GM19438 (cell line): Measurements from ENCODE around the gene HRNR.
"Not testable (repeated sequence)": the region's sequence is repeated elsewhere in the genome, so short reads cannot be mapped to it uniquely, and the experiment has no call there.

Source experiments
- ATAC-seq: cut with Tn5 transposase; IDR thresholded peaks from one replicate; pipeline ENCODE4 v1.9.1; 2021; ENCODE audit warnings: low read depth; ENCODE audit not compliant: unreplicated experiment

The HRNR gene

DNA sequence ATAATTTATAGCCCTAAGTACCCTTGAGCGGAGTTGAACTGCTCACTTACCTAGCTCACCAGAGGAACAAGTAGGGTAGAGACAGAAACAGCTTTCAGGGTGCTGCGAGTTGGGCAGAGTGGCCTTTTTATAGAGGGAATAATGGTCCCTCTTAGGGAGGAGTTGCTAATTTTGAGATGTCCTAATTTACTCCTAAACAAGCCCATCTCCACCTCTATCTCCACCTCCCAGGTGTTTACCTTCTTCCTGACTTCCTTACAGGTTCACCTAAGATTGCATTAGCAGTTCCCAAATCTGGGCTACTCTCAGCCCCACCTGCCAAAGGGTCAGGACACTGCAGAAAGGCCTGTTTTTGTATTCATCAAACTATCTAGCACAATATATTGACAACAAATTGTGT, at the start of gene HRNR:
Gene HRNR (minus strand): TSS at position 101 of the 400 bp plus-strand sequence. CDS start 940 bp downstream, outside the sequence.
- ATAC-seq: no peak

DNA sequence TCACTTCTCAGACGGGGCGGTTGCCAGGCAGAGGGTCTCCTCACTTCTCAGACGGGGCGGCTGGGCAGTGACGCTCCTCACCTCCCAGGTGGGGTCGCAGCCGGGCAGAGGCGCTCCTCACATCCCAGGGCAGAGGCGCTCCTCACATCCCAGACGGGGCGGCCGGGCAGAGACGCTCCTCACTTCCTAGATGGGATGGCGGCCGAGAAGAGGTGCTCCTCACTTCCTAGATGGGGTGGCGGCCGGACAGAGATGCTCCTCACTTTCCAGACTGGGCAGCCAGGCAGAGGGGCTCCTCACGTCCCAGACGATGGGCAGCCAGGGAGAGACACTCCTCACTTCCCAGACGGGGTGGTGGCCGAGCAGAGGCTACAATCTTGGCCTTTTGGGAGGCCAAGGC, 32.4 kb upstream of the HRNR start:
- not testable (repeated sequence) for ATAC-seq

DNA sequence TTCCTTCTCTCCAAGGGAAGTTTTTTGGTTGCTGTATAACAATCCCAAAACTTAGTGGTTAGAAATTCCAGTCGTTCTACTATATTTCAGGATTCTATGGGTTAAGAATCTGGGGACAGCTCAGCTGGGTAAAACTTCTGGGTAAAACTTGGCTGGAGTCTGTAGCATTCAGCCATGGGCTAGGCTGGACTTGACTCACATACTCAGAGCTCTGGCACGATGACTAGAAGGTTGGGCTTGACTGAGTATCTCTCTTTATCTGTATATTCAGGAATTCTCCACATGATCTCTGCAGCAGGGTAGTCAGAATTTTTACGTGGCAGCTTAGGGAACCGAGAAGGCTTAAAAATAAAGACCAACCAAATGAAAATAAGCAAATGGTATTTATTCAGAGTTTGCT, 28.2 kb upstream of the HRNR start:
- no peak for ATAC-seq

DNA sequence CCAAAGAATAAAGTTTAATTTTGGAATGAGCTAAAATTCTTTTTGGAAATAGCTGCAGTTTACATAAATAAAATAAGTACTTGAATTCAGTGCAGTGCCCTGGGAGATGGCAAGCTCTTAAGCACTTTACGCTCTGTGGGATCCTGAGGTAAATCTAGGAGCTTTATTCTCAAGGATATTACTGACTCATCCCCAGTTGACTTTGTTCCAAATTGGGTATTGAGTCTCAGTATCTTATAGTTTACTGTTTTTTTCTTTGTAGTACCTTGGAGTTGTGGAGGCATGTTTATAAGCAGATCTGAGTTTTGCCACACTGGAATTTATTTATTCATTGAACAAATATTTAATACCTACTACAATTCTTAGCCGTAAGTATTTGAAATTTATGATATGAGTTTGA, 27.4 kb upstream of the HRNR start:
- ATAC-seq: no peak

DNA sequence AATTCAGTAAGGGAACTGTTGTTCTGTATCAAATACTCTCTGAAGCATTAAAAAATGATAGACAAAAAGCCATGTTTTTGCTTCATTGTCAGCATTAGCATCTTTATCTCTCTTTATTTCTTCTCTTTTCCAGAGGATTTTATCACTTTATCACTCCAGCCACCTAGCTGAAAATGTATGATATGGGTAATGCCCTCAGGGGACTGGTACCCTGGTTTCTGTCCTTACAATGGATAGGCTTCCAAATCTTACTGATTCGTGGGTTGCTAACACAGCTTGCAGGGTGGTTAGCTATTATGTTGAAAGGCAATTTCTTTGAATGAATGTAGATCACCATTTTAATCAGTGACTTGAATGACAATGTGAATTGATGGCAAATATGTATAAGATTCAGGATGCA, 23.3 kb upstream of the HRNR start:
- ATAC-seq: no peak

DNA sequence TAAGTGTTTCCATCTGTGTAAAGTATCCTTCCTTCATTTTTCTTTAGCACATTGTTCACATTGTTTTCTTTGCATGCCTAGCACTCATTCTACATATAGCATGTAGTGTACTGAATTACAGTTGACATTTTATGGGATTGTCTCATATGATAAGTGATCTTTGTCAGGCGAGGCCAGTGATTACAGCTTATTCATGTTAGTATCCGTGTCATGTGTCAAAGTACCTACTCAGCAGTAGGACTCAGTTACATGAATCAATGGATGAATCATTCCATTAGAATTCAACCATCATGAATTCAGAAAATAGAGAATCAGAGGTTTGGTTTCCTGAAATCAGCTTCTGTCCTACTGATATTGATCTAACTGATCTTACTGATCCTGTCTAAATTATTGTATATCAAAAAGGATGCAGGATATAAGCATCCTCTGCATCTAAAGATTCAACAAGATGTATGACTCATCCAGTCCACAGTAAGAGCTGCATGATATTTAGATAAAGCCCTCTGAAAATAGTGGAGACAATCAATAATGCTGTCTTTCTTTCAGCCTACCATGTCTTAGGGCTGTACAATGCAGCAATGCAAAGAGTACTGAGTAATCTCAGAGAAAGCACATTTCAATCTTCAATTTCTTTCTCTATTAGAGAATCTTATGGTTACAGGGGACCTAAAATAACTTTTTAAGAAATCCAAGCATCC, 20.7 kb upstream of the HRNR start:
- no peak for ATAC-seq

DNA sequence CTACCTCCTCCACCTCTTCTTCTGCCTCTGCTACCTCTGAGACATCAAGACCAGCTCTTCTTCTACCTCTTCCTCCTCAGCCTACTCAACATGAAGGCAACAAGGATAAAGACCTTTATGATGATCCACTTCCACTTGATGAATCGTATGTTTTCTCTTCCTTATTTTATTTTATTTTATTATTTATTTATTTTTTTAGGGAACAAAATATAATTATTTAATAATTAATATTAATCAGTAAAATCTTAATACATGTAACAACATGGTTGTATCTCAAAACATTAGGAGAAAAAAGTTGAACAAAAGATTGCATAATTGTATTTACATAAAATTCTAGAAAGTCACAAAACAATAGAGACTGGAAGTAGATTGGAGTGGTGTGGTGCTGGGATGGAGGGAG, 13.1 kb upstream of the HRNR start:
- no peak for ATAC-seq

DNA sequence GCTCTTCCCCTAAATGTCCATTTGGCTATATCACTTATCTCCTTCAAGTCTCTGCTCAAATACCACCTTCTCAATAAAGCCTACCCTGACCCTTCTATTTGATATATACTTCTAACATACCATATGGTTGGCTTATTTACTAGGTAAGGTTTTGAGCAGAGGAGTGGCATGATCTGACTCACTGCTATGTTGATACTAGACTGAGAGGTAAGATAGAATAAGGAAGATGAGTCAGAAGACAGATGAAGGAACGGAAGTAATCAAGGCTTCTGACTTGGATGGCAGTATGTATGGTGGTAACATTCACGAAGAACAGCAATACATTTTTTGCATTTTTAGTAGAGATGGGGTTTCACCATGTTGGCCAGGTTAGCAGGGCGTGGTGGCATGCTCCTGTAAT, 4.8 kb upstream of the HRNR start:
- no peak for ATAC-seq

DNA sequence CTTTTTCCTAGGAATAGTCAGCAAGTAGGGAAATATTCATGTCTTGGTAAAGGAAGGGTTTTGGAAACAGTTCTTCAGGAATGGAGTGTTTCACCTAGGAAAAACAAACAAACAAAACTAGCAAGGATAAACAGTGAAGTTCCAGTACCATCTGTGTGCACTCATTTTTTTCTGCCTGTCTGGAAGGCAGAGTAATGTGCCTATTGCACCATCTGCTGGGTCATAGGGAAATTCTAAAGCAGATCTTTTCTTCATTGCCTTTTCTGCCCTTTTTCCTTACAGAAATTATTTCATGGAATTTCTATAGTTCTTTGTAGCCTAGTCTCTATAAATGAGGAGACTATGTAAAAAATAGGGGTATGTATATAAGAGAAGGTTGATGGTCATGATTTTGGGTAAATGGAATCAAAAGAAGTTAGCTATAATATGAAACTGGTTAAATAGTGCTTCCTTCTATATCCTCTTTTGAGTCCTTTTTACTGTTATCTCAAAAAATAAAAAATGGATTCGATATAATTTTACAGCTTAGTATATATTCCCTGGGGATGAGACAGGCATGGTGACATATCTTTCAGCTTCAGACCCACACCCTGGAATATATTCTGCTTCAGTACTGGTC, 3.4 kb upstream of the HRNR start:
- ATAC-seq: no peak

DNA sequence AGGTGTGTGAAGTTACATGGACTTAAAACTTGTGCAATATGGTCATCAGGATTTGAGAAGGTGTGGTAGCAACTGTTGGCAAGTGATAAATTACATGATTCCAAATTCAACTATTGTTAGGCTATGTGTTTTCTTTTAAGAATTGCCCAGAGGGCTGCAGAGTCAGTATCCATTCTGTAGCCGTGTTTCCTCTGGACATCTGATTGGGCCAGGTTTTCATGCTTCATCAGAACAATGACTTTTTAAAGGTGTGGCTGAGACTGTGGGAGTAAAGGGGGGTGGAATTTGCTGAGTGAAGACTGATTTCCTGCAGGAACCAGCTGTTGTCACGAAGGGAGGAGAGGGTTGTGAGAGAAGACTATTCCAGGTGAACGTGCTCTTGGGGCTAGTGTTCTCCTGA, 1.7 kb upstream of the HRNR start:
- ATAC-seq: no peak

DNA sequence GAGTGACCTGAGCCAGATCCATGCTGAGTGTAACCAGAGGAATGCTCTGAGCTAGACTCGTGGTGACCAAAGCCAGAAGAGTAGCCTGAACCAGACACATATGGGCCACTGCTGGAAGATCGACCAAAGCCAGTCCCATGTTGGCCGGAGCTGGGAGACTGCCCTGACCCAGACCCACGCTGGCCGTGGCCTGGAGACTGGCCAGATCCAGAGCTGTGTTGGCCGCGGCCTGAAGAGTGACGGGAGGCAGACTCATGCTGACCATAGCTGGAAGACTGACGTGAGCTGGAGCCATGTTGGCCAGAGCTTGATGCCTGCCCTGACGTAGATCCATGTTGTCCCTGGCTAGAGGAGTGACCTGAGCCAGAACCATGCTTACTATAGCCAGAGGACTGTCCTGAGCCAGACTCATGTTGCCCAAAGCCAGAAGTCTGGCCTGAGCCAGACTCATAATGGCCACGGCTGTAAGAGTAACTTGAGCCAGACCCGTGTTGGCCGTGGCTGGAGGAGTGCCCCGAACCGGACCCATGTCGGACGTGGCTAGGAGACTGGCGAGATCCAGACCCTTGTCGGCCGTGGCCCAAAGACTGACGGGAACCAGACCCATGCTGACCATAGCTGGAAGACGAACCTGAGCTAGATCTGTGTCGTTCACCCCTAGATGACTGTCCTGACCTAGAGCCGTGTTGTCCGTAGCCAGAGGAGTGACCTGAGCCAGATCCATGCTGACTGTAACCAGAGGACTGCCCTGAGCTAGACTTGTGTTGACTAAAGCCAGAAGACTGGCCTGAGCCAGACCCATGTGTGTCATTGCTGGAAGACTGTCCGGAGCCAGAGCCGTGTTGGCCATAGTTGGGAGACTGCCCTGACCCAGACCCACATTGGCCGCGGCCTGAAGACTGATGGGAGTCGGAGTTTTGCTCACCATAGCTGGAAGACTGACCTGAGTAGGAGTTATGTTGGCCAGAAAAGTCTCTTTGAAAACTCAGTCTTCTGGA, 3.5 kb downstream of the HRNR start:
- ATAC-seq: no peak

DNA sequence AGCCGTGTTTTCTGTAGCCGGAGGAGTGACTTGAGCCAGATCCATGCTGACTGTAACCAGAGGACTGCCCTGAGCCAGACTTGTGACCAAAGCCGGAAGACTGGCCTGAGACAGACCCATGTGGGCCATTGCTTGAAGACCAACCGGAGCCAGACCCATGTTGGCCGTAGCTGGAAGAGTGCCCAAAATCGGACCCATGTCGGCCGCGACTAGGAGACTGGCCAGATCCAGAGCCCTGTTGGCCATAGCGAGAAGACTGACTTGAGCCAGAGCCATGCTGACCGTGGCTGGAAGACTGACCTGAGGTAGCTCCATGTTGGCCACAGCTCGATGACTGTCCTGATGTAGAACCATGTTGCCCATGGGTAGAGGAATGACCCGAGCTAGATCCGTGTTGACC, 4.6 kb downstream of the HRNR start:
- ATAC-seq: not testable (repeated sequence)

DNA sequence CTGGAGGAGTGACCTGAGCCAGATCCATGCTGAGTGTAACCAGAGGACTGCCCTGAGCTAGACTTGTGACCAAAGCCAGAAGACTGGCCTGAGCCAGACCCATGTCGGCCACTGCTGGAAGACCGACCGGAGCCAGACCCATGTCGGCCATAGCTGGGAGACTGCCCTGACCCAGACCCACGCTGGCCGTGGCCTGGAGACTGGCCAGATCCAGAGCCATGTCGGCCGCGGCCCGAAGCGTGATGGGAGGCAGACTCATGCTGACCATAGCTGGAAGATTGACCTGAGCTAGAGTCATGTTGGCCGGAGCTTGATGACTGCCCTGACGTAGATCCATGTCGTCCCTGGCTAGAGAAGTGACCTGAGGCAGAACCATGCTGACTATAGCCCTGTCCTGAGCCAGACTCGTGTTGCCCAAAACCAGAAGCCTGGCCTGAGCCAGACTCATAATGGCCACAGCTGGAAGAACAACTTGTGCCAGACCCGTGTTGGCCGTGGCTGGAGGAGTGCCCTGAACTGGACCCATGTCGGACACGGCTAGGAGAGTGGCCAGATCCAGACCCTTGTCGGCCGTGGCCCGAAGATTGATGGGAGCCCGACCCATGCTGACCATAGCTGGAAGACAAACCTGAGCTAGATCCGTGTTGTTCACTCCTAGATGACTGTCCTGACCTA, 5.1 kb downstream of the HRNR start:
- ATAC-seq: no peak

DNA sequence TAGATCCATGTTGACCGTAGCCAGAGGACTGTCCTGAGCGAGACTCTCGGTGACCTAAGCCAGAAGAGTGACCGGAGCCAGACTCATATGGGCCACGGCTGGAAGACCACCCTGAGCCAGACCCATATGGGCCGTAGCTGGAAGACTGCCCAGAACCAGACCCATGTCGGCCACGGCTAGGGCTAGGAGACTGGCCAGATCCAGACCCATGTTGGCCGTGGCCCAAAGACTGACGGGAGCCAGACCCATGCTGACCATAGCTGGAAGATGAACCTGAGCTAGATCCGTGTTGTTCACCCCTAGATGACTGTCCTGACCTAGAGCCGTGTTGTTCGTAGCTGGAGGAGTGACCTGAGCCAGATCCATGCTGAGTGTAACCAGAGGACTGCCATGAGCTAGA, 8.4 kb downstream of the HRNR start:
- ATAC-seq: not testable (repeated sequence)

DNA sequence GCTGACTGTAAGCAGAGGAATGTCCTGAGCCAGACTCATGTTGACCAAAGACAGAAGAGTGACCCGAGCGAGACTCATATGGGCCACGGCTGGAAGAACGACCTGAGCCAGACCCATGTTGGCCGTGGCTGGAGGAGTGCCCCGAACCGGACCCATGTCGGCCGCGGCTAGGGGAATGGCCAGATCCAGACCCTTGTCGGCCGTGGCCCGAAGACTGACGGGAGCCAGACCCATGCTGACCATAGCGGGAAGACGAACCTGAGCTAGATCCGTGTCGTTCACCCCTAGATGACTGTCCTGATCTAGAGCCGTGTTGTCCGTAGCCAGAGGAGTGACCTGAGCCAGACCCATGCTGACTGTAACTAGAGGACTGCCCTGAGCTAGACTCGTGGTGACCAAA, 9.1 kb downstream of the HRNR start:
- ATAC-seq: not testable (repeated sequence)

DNA sequence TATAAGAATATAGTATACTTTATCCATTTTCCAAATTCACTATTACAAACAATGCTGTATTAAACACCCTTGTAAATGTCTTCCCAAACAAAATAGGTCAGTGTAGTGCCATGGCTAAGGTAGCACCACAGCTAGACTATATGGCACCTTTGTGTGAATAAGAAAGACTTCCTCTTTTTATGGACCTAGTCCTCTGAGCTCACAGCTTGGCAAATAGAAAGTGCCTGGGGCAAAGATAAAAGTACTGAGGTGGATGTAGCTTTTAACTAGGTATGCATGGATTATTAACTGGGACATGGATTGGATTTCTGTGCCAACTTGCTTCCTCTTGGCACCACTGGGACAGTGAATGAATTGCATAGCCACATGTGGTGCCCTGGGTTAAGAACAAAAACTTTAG, 25.0 kb downstream of the HRNR start:
- no peak for ATAC-seq

DNA sequence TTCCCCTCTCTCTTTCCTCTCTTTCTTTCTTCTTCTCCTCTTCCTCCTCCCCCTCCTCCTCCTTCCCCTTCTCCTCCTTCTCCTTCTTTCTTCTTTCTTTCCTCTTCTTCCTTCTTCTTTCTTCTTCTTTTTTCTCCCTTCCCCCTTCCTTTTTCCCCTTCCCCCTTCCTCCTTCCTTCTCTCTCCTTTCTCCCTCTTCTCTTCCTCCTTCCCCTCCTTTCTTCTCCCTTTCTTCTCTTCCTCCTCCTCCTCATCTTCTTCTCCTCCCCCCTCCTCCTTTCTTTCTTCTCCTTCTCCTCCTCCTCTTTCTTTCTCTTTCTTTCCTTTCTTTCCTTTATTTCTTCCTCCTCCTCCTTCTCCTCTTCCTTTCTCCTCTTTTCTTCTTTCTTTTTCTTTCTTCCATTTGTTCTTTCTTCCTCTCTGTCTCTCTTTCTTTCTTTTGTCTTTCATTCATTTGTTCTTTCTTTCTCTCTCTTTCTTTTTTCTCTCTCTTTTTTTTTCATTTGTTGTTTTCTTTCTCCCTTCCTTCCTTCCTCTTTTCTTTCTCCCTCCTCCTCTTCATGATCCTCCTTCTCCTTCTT, 26.5 kb downstream of the HRNR start:
- no peak for ATAC-seq

DNA sequence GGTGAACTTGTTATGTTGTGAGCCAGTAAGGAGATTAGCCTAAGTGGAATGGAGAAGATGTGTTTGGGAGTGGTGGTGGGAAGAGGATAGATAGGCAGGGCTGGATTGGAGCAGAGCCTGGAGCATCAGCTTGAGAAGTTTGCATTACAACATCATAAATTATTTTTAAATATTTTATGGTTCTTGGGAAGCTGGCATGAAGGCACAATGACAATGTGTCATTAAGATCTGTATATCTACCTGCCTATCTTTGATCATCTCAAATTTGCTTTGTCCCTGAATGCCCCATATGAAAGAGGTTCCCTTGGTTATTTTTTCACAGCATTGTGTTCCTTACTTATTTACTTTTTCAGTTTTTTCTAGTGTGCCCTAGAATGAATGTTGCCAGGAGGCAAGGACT, 32.3 kb downstream of the HRNR start:
- ATAC-seq: no peak

DNA sequence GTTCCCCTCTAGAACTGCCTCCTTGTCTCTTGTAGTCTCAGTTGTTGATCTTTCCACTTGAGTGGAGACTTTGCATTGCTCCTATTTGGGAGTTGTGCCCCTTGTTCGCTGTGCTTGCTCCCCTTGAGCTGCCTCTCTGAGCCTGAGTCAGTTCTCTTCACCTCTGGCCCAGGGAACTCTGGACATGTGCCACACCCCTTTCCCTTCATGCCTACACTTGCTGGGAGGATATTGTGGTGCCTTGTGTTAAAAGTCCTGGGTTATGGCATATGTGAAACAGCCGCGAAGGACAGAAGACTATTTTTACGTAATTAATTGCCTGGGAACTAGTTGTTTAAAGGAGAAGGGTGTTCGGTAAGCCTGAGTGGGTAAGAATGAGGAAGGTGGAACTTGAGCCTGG, 32.7 kb downstream of the HRNR start:
- no peak for ATAC-seq

DNA sequence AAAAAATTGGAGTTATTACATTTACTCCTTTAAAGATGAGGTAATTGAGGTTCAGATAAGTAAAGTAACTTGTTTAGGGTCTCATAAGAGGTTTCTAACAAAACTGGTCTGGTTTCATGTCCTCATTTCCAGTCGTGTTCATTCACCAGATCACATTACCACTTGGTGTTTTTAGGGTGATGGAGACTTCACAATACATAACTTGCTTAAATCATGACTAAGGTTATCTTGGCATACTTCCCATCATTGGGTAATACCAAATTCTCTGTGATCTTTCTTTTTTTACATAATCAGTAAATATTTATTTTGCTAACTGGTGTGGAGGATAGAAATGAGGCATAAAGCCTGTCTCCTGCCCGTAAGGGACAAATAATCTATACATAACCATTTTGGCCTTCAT, 33.4 kb downstream of the HRNR start:
- ATAC-seq: no peak
